Lower leg skin (tissue), 3 donors: ENCODE results near the gene TMEM141.

Source experiments
- POLR2A ChIP-seq, 2 donors: fragments of 450-650 bp; IDR thresholded peaks; one replicate each; pipeline ENCODE4 v1.6.1; 2016 to 2017; ENCODE audit warnings: antibody characterized with exemption in 2 of 2, mild to moderate bottlenecking in 1 of 2, moderate library complexity in 1 of 2
- TF ChIP-seq, protein P1 (sequence below), 3 donors: fragments of 450-650 bp; IDR thresholded peaks; one replicate each; pipeline ENCODE4 v1.5.1; 2016; ENCODE audit warnings: antibody characterized with exemption in 3 of 3, mild to moderate bottlenecking in 3 of 3, moderate library complexity in 2 of 3

DNA sequence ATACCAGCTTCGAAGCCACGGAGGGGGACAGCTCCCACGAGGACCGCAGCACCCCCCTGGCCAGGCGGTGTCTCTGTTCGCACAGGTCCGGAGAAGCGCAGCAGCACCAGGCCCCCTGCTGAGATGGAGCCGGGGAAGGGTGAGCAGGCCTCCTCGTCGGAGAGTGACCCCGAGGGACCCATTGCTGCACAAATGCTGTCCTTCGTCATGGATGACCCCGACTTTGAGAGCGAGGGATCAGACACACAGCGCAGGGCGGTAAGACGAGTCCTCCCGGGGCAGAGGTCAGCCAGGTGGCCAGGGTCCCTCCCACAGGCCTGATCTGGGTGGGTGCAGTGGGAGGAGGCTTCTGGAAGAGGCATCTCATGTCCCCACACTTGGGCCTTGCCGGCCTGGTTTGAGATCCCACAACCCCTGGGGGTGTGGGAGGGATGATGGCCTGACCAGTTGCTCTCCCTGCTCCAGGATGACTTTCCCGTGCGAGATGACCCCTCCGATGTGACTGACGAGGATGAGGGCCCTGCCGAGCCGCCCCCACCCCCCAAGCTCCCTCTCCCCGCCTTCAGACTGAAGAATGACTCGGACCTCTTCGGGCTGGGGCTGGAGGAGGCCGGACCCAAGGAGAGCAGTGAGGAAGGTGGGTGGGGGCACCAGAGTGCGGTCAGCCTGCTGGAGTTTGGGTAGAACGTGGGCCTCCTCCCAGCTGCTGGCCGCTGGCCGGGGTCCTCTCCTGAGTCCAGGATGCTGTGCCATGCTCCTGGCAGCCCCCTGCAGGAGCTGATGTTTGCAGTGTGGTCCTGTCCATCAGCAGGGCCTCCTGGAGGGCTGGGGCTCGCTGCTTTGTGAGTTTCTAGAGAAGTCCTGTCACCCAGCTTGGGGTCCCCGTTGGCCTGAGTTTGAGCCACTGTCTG is 48.3 kb downstream of the TMEM141 start:
- TF ChIP-seq POLR2A (IDR thresholded peaks at IDR 0.05) = no peak
- TF ChIP-seq, protein P1, sequence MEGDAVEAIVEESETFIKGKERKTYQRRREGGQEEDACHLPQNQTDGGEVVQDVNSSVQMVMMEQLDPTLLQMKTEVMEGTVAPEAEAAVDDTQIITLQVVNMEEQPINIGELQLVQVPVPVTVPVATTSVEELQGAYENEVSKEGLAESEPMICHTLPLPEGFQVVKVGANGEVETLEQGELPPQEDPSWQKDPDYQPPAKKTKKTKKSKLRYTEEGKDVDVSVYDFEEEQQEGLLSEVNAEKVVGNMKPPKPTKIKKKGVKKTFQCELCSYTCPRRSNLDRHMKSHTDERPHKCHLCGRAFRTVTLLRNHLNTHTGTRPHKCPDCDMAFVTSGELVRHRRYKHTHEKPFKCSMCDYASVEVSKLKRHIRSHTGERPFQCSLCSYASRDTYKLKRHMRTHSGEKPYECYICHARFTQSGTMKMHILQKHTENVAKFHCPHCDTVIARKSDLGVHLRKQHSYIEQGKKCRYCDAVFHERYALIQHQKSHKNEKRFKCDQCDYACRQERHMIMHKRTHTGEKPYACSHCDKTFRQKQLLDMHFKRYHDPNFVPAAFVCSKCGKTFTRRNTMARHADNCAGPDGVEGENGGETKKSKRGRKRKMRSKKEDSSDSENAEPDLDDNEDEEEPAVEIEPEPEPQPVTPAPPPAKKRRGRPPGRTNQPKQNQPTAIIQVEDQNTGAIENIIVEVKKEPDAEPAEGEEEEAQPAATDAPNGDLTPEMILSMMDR (IDR thresholded peaks at IDR 0.05) = no peak
